NK-92 (cell line): Measurements from ENCODE around the gene MMP2.

Experiments
- DNase-seq: peaks from one replicate; lab custom pipeline; 2025; ENCODE audit not compliant: unreplicated experiment; lab: John Stamatoyannopoulos, UW

Gene MMP2

GRCh38 chr16:55491691-55492090 is 12.7 kb downstream of the MMP2 start:
- no peak for DNase-seq

GRCh38 chr16:55492756-55493380 is 13.9 kb downstream of the MMP2 start:
- no peak for DNase-seq

GRCh38 chr16:55494994-55495421 is 16.0 kb downstream of the MMP2 start:
- DNase-seq, result no peak

GRCh38 chr16:55495616-55496289 is 16.8 kb downstream of the MMP2 start:
- no peak for DNase-seq

- no peak for DNase-seq
Observed at GRCh38 chr16:55496509-55497145, 17.6 kb downstream of the MMP2 start.

- DNase-seq, result no peak
Observed at GRCh38 chr16:55497558-55497957, 18.6 kb downstream of the MMP2 start.

- no peak for DNase-seq
Observed at GRCh38 chr16:55498101-55498500, 19.1 kb downstream of the MMP2 start.

- DNase-seq, result no peak
Observed at GRCh38 chr16:55499281-55499680, 20.3 kb downstream of the MMP2 start.

GRCh38 chr16:55499951-55500529 is 21.0 kb downstream of the MMP2 start:
- DNase-seq, result no peak

GRCh38 chr16:55500530-55501011 is 21.6 kb downstream of the MMP2 start:
- no peak for DNase-seq

GRCh38 chr16:55501549-55502322 is 22.7 kb downstream of the MMP2 start:
- no peak for DNase-seq

GRCh38 chr16:55502801-55503366 is 23.9 kb downstream of the MMP2 start:
- no peak for DNase-seq

GRCh38 chr16:55503726-55504550 is 24.9 kb downstream of the MMP2 start:
- DNase-seq, result no peak

GRCh38 chr16:55505333-55506015 is 26.5 kb downstream of the MMP2 start:
- DNase-seq, result no peak

- DNase-seq, result no peak
Observed at GRCh38 chr16:55506083-55506482, 27.1 kb downstream of the MMP2 start.

- DNase-seq, result no peak
Observed at GRCh38 chr16:55506708-55507107, 27.7 kb downstream of the MMP2 start.

- no peak for DNase-seq
Observed at GRCh38 chr16:55508271-55508921, 29.4 kb downstream of the MMP2 start.

GRCh38 chr16:55508941-55509931 is 30.2 kb downstream of the MMP2 start, which contains the start of gene LPCAT2:
LPCAT2 (plus strand) TSS chr16:55509072; CDS start chr16:55509182, 110 bp downstream.
- no peak for DNase-seq
